GM21423 (cell line): ENCODE measurements around the gene GALNT9.
"Not testable (repeated sequence)": the region's sequence is repeated elsewhere in the genome, so short reads cannot be mapped to it uniquely, and the experiment has no call there.

Experiments
- ATAC-seq: cut with Tn5 transposase; IDR thresholded peaks from one replicate; pipeline ENCODE4 v1.9.1; 2021; ENCODE audit warnings: mild to moderate bottlenecking, moderate library complexity; ENCODE audit not compliant: unreplicated experiment

The GALNT9 gene

GRCh38 chr12:132149526-132149925 is 179.9 kb downstream of the GALNT9 start:
- not testable (repeated sequence) for ATAC-seq

GRCh38 chr12:132148368-132149045 is 180.9 kb downstream of the GALNT9 start:
- ATAC-seq, result no peak

GRCh38 chr12:132147423-132148367 is 181.7 kb downstream of the GALNT9 start:
- no peak for ATAC-seq

- ATAC-seq, result no peak
These were observed 182.5 kb downstream of the GALNT9 start for GRCh38 chr12:132146772-132147422.
